Thyroid gland (tissue), 4 donors: ENCODE results near the gene FAM50B. TPM values are rescaled to one million over a fixed set of nuclear protein-coding genes. Genes with fewer than 3 reads are reported as not detected.

Experiments
- DNase-seq, 2 donors: peaks; one replicate each; pipeline ENCODE4 v3.0.0-alpha.2; 2019
- H3K27ac ChIP-seq, 3 donors: fragments of 200-600 bp; sonication (generic); 1 replicate in 2 of 3; 2 replicates in 1 of 3; pipeline ENCODE4 v1.5.1; 2016 to 2019; ENCODE audit warnings: mild to moderate bottlenecking in 1 of 3, moderate library complexity in 1 of 3
- H3K27me3 ChIP-seq: fragments of 200-600 bp; sonication (generic); one replicate; pipeline ENCODE4 v1.5.1; 2019
- H3K36me3 ChIP-seq, 2 donors: fragments of 200-600 bp; sonication (generic); one replicate each; pipeline ENCODE4 v1.5.1; 2016 to 2019
- H3K4me1 ChIP-seq, 2 donors: fragments of 200-600 bp; sonication (generic); one replicate each; pipeline ENCODE4 v1.5.1; 2017 to 2019
- H3K4me3 ChIP-seq, 3 donors: fragments of 200-600 bp; sonication (generic); replicated peaks in 1 of 3; 1 replicate in 2 of 3; 2 replicates in 1 of 3; pipeline ENCODE4 v1.5.1; 2016; ENCODE audit warnings: mild to moderate bottlenecking in 1 of 3
- H3K9me3 ChIP-seq: fragments of 200-600 bp; sonication (generic); one replicate; pipeline ENCODE4 v1.5.1; 2017
- CTCF ChIP-seq, 6 experiments: fragments of 200-600 bp in 3 of 6; fragments of 450-650 bp in 3 of 6; sonication (generic) in 3 of 6; IDR thresholded peaks; one replicate each; pipeline ENCODE4 v1.5.1; 2016 to 2019; ENCODE audit warnings: antibody characterized with exemption in 6 of 6, mild to moderate bottlenecking in 2 of 6, inconsistent platforms in 1 of 6, moderate library complexity in 1 of 6
- POLR2A ChIP-seq, 2 donors: fragments of 450-650 bp; IDR thresholded peaks; one replicate each; pipeline ENCODE4 v1.6.1; 2017; ENCODE audit warnings: antibody characterized with exemption in 2 of 2, mild to moderate bottlenecking in 2 of 2, moderate library complexity in 1 of 2
- WGBS, 2 donors: methylation state at CpG; one replicate each; pipeline ENCODE4 v1.1.5; 2017; 5-methylcytosine and 5-hydroxymethylcytosine counted together
- intact Hi-C: fragments of 100-400 bp; cut with DNase I; formaldehyde crosslinking; loops from one replicate; pipeline ENCODE4 v1.15.1; 2023
- total RNA-seq, 4 donors: library from RNA; depleted of rRNA; stranded (reverse); fragments of >200 nt; gene quantifications; one replicate each; pipeline ENCODE4 v1.2.3, GENCODE V29; 2016

The FAM50B gene
- total RNA-seq, 4 donors from 2014 or later = 18.4 to 40.9 (median 20.3) TPM

- Histone ChIP-seq H3K36me3 (no peaks in the 10 kb centered on the region), H3K27ac (peak overlapping the region in 1 of 3 donors; percentile 57), H3K4me1 (peaks cover 14 to 47% of the 10 kb centered on the region in 2 donors), H3K4me3 (no peak overlapping the region), H3K27me3 (no peaks in the 10 kb centered on the region), H3K9me3 (no peaks in the 10 kb centered on the region)
- TF ChIP-seq POLR2A (IDR thresholded peaks at IDR 0.05) (no peak), CTCF (IDR thresholded peaks at IDR 0.05) (no peak)
- 86 to 96% methylated on average over 3 of the region's 3 CpGs for WGBS, 2 donors
- intact Hi-C loops = no loop called here
- DNase-seq = no peak
Observed at GRCh38 chr6:3891883-3892282, 42.7 kb downstream of the FAM50B start.

- Histone ChIP-seq H3K4me1 (peaks cover 8 to 40% of the 10 kb centered on the region in 2 donors), H3K27me3 (no peaks in the 10 kb centered on the region), H3K36me3 (no peaks in the 10 kb centered on the region), H3K4me3 (no peak overlapping the region), H3K27ac (no peak overlapping the region), H3K9me3 (no peaks in the 10 kb centered on the region)
- TF ChIP-seq CTCF (IDR thresholded peaks at IDR 0.05) (no peak), POLR2A (IDR thresholded peaks at IDR 0.05) (no peak)
- WGBS, 2 donors = 83 to 85% methylated on average over 4 to 6 of the region's 6 CpGs
- intact Hi-C loops = no loop called here
- DNase-seq = no peak
Observed at GRCh38 chr6:3892603-3893002, 43.4 kb downstream of the FAM50B start.

GRCh38 chr6:3893487-3893886, 44.3 kb downstream of the FAM50B start:
- Histone ChIP-seq H3K4me3 (no peak overlapping the region), H3K27me3 (no peaks in the 10 kb centered on the region), H3K9me3 (no peaks in the 10 kb centered on the region), H3K36me3 (no peaks in the 10 kb centered on the region), H3K4me1 (peaks cover 6 to 31% of the 10 kb centered on the region in 2 donors), H3K27ac (peak overlapping the region in 1 of 3 donors; percentile 21)
- 95 to 97% methylated on average over 10 of the region's 10 CpGs for WGBS, 2 donors
- intact Hi-C loops = no loop called here
- no peak for DNase-seq
- TF ChIP-seq CTCF (IDR thresholded peaks at IDR 0.05) = no peak
- no peak for TF ChIP-seq POLR2A (IDR thresholded peaks at IDR 0.05)

GRCh38 chr6:3893917-3894316, 44.7 kb downstream of the FAM50B start:
- peaks cover 6 to 31% of the 10 kb centered on the region in 2 donors for H3K4me1 ChIP-seq
- no peak overlapping the region for H3K4me3 ChIP-seq
- TF ChIP-seq POLR2A (IDR thresholded peaks at IDR 0.05) = no peak
- TF ChIP-seq CTCF (IDR thresholded peaks at IDR 0.05) = no peak
- 95 to 97% methylated on average over 3 of the region's 3 CpGs for WGBS, 2 donors
- H3K27ac ChIP-seq = peak overlapping the region in 1 of 3 donors; percentile 21
- intact Hi-C loops = no loop called here
- H3K36me3 ChIP-seq = no peaks in the 10 kb centered on the region
- no peak for DNase-seq
- no peaks in the 10 kb centered on the region for H3K27me3 ChIP-seq
- H3K9me3 ChIP-seq = no peaks in the 10 kb centered on the region

GRCh38 chr6:3894590-3895311, 45.6 kb downstream of the FAM50B start:
- no peak overlapping the region for H3K4me3 ChIP-seq
- H3K9me3 ChIP-seq = no peaks in the 10 kb centered on the region
- peaks cover 6 to 31% of the 10 kb centered on the region in 2 donors for H3K4me1 ChIP-seq
- peak overlapping the region; percentile 67 to 73 (median 68) for H3K27ac ChIP-seq
- H3K36me3 ChIP-seq = no peaks in the 10 kb centered on the region
- WGBS, 2 donors = 82 to 89% methylated on average over 14 of the region's 14 CpGs
- DNase-seq = no peak
- intact Hi-C loops = no loop called here
- TF ChIP-seq CTCF (IDR thresholded peaks at IDR 0.05) (no peak), POLR2A (IDR thresholded peaks at IDR 0.05) (peak in 1 of 2 donors; percentile 9)
- no peaks in the 10 kb centered on the region for H3K27me3 ChIP-seq
